C4-2B (cell line): ENCODE data around the gene SELENOK.

Source experiments
- H3K27ac ChIP-seq: fragments of 450-650 bp; 2 replicates; pipeline ENCODE4 v1.5.1; 2017
- ZFX ChIP-seq: fragments of 450-650 bp; IDR thresholded peaks from 2 replicates; pipeline ENCODE4 v1.6.1; 2017
- TF ChIP-seq, protein P1 (sequence below): fragments of 450-650 bp; conservative IDR thresholded peaks from 2 replicates; pipeline ENCODE4 v1.5.1; 2017; ENCODE audit warnings: mild to moderate bottlenecking

The SELENOK gene

GRCh38 chr3:53891497-53892285 lies at the start of gene SELENOK:
TSS of gene SELENOK (minus strand) at chr3:53891859.
- no peak for TF ChIP-seq ZFX
- TF ChIP-seq, protein P1, sequence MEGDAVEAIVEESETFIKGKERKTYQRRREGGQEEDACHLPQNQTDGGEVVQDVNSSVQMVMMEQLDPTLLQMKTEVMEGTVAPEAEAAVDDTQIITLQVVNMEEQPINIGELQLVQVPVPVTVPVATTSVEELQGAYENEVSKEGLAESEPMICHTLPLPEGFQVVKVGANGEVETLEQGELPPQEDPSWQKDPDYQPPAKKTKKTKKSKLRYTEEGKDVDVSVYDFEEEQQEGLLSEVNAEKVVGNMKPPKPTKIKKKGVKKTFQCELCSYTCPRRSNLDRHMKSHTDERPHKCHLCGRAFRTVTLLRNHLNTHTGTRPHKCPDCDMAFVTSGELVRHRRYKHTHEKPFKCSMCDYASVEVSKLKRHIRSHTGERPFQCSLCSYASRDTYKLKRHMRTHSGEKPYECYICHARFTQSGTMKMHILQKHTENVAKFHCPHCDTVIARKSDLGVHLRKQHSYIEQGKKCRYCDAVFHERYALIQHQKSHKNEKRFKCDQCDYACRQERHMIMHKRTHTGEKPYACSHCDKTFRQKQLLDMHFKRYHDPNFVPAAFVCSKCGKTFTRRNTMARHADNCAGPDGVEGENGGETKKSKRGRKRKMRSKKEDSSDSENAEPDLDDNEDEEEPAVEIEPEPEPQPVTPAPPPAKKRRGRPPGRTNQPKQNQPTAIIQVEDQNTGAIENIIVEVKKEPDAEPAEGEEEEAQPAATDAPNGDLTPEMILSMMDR, result no peak
- peak within 1 kb of the TSS; percentile 79 for H3K27ac ChIP-seq

- H3K27ac ChIP-seq, result no peak overlapping the region
Measured at GRCh38 chr3:53941184-53941583, 49.5 kb upstream of the SELENOK start.

GRCh38 chr3:53940623-53941022 lies 49.0 kb upstream of the SELENOK start:
- TF ChIP-seq, protein P1, result no peak
- no peak for TF ChIP-seq ZFX
- no peak overlapping the region for H3K27ac ChIP-seq

More at GRCh38 chr3:53941184-53941583, 49.5 kb upstream of the SELENOK start:
- TF ChIP-seq, protein P1, result no peak
- TF ChIP-seq ZFX, result no peak

DNA sequence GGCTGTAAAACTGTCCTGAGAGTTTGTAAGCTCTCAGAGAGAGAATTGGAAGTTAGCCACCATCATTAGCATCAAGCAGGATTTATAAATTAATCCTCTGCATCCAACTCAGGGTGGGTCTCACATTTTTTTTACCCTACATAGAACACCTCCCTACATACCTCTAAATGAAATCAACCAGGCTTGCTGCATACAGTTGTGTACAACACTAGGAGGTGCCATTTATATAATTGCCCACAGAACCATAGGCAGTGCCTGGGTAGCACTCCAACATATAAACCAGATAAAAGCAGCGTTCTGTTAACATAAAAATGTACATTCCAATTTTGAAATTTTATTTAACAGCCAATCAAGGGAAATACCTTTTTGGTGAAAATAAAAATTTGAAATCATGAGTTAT lies 48.2 kb upstream of the SELENOK start:
- TF ChIP-seq, protein P1, result peak; percentile 32
- no peak for TF ChIP-seq ZFX
- no peak overlapping the region for H3K27ac ChIP-seq

- no peak overlapping the region for H3K27ac ChIP-seq
- TF ChIP-seq ZFX, result no peak
- TF ChIP-seq, protein P1, result no peak
Measured at GRCh38 chr3:53939086-53939582, 47.5 kb upstream of the SELENOK start.

DNA sequence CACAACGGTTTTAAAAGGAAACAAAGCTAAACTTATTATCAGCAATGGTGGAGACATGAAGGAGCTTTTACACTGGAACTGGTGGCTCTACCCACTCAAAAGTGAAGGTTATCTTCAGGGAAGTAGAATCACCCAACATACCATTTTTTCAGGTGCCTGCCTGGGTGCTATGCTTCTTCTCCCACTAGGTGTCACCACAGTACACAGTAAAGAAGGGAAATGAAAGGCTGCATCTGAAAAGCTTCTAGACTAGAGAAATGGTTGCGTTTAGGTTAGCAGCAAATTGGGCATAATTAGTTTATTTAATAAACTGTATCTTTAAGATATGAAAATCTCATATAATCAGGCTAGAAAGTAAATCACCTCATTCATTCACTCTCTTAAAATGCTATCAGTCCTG lies 47.0 kb upstream of the SELENOK start:
- TF ChIP-seq ZFX, result no peak
- TF ChIP-seq, protein P1, result peak; percentile 82
- H3K27ac ChIP-seq, result no peak overlapping the region

DNA sequence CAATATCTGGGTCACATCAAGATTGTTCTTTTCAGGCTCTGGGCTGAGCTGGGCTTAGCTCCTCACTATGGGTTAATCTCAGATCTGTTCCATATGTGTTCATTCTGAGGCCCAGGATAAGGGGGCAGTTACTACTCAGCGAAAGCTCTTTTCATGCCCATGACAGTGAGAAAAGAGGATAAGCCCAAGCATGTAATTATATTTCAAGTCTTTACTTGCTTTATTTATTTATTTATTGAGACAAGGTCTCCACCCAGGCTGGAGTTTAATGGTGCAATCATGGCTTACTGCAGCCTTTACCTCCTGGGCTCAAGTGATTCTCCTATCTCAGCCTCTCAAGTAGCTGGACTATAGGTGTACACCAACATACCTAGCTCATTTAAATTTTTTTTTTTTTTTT lies 44.7 kb upstream of the SELENOK start:
- H3K27ac ChIP-seq, result no peak overlapping the region
- TF ChIP-seq, protein P1, result no peak
- TF ChIP-seq ZFX, result no peak
